ENCODE measurements around the gene CD99L2. TPM values are rescaled to one million over a fixed set of nuclear protein-coding genes. Genes with fewer than 3 reads are reported as not detected.

The CD99L2 gene
- polyA plus RNA-seq, 1 donor from 2014 or later, result 61.0 TPM

GRCh38 chrX:150769408-150769807, 129.1 kb downstream of the CD99L2 start:
- no peak overlapping the region for H3K9ac ChIP-seq (ENCODE audit: low read length)
- TF ChIP-seq POLR2AphosphoS5 (IDR thresholded peaks at IDR 0.05), result no peak
- no peak for TF ChIP-seq TAF1 (IDR thresholded peaks at IDR 0.05; ENCODE audit: low read depth)
- no peak for TF ChIP-seq EP300 (conservative IDR thresholded peaks at IDR 0.05; ENCODE audit: poor library complexity, severe bottlenecking)
- no peak for TF ChIP-seq EZH2 (IDR thresholded peaks at IDR 0.05; ENCODE audit: borderline replicate concordance, insufficient read depth, low read length, poor library complexity, severe bottlenecking)
- TF ChIP-seq RAD21 (conservative IDR thresholded peaks at IDR 0.05), result no peak
- TF ChIP-seq CTCF (IDR thresholded peaks at IDR 0.05; ENCODE audit: poor library complexity, severe bottlenecking), result no peak
- no peak overlapping the region for H3K4me2 ChIP-seq (ENCODE audit: low read length)
- no peaks in the 10 kb centered on the region for H4K20me1 ChIP-seq (ENCODE audit: insufficient read depth)
- no peaks in the 10 kb centered on the region for H3K79me2 ChIP-seq (replicated peaks; ENCODE audit: insufficient read depth, low read length)
- no peak overlapping the region for H2AFZ ChIP-seq (ENCODE audit: low read depth, low read length)
- no peak overlapping the region for H3K27ac ChIP-seq (ENCODE audit: low read length)
- H3K4me3 ChIP-seq (ENCODE audit: low read length), result no peak overlapping the region
- H3K9me2 ChIP-seq (ENCODE audit: insufficient read depth, low read length), result no peaks in the 10 kb centered on the region
- no peaks in the 10 kb centered on the region for H3F3A ChIP-seq (ENCODE audit: insufficient read depth, low read length, poor library complexity, severe bottlenecking)
- H3K27me3 ChIP-seq (ENCODE audit: insufficient read depth, low read depth, low read length), result no peaks in the 10 kb centered on the region
- no peaks in the 10 kb centered on the region for H3K36me3 ChIP-seq (ENCODE audit: insufficient read depth, low read length)
- no peaks in the 10 kb centered on the region for H3K9me3 ChIP-seq (ENCODE audit: low read length)

GRCh38 chrX:150768580-150769190, 129.8 kb downstream of the CD99L2 start:
- no peaks in the 10 kb centered on the region for H3K36me3 ChIP-seq (ENCODE audit: insufficient read depth, low read length)
- TF ChIP-seq, protein P1, sequence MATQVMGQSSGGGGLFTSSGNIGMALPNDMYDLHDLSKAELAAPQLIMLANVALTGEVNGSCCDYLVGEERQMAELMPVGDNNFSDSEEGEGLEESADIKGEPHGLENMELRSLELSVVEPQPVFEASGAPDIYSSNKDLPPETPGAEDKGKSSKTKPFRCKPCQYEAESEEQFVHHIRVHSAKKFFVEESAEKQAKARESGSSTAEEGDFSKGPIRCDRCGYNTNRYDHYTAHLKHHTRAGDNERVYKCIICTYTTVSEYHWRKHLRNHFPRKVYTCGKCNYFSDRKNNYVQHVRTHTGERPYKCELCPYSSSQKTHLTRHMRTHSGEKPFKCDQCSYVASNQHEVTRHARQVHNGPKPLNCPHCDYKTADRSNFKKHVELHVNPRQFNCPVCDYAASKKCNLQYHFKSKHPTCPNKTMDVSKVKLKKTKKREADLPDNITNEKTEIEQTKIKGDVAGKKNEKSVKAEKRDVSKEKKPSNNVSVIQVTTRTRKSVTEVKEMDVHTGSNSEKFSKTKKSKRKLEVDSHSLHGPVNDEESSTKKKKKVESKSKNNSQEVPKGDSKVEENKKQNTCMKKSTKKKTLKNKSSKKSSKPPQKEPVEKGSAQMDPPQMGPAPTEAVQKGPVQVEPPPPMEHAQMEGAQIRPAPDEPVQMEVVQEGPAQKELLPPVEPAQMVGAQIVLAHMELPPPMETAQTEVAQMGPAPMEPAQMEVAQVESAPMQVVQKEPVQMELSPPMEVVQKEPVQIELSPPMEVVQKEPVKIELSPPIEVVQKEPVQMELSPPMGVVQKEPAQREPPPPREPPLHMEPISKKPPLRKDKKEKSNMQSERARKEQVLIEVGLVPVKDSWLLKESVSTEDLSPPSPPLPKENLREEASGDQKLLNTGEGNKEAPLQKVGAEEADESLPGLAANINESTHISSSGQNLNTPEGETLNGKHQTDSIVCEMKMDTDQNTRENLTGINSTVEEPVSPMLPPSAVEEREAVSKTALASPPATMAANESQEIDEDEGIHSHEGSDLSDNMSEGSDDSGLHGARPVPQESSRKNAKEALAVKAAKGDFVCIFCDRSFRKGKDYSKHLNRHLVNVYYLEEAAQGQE (IDR thresholded peaks at IDR 0.05; ENCODE audit: borderline replicate concordance), result no peak
- TF ChIP-seq EP300 (conservative IDR thresholded peaks at IDR 0.05; ENCODE audit: poor library complexity, severe bottlenecking), result no peak
- no peak for TF ChIP-seq POLR2AphosphoS5 (IDR thresholded peaks at IDR 0.05)
- TF ChIP-seq CTCF (IDR thresholded peaks at IDR 0.05; ENCODE audit: poor library complexity, severe bottlenecking), result no peak
- TF ChIP-seq MXI1 (conservative IDR thresholded peaks at IDR 0.05; ENCODE audit: poor library complexity, severe bottlenecking), result no peak
- no peak for TF ChIP-seq SMC3 (conservative IDR thresholded peaks at IDR 0.05; ENCODE audit: poor library complexity)
- TF ChIP-seq TAF1 (IDR thresholded peaks at IDR 0.05; ENCODE audit: low read depth), result no peak
- no peak for TF ChIP-seq EZH2 (IDR thresholded peaks at IDR 0.05; ENCODE audit: borderline replicate concordance, insufficient read depth, low read length, poor library complexity, severe bottlenecking)
- no peak for TF ChIP-seq RAD21 (conservative IDR thresholded peaks at IDR 0.05)
- no peaks in the 10 kb centered on the region for H4K20me1 ChIP-seq (ENCODE audit: insufficient read depth)
- H3K4me3 ChIP-seq (ENCODE audit: low read length), result no peak overlapping the region
- no peaks in the 10 kb centered on the region for H3F3A ChIP-seq (ENCODE audit: insufficient read depth, low read length, poor library complexity, severe bottlenecking)
- no peak overlapping the region for H2AFZ ChIP-seq (ENCODE audit: low read depth, low read length)
- no peaks in the 10 kb centered on the region for H3K27me3 ChIP-seq (ENCODE audit: insufficient read depth, low read depth, low read length)
- H3K79me2 ChIP-seq (replicated peaks; ENCODE audit: insufficient read depth, low read length), result no peaks in the 10 kb centered on the region
- no peak overlapping the region for H3K9ac ChIP-seq (ENCODE audit: low read length)
- no peak overlapping the region for H3K4me2 ChIP-seq (ENCODE audit: low read length)
- no peak overlapping the region for H3K27ac ChIP-seq (ENCODE audit: low read length)
- no peaks in the 10 kb centered on the region for H3K9me3 ChIP-seq (ENCODE audit: low read length)
- no peaks in the 10 kb centered on the region for H3K9me2 ChIP-seq (ENCODE audit: insufficient read depth, low read length)
